IMR-90 (cell line): Measurements from ENCODE around the gene FLACC1. TPM values are rescaled to one million over a fixed set of nuclear protein-coding genes. Genes with fewer than 3 reads are reported as not detected.
A peak's percentile ranks its signal among the peaks of the same experiment; 100 is the strongest.

Experiments
- ATAC-seq: fragments of 200-7000 bp; cut with Tn5 transposase; 2 replicates; pipeline ENCODE4 v1.9.1; 2020; ENCODE audit warnings: low read depth, mild to moderate bottlenecking, moderate library complexity
- BruUV-seq: library from RNA; stranded (reverse); fragments of 400-500 nt; replicated peaks from 2 replicates; lab custom pipeline; 2021; lab: Mats Ljungman, UMichigan
- CTCF ChIA-PET: fragments of 300-600 bp; formaldehyde crosslinking; extraction: SDS; loops from one replicate; lab custom pipeline; 2021; ENCODE audit warnings: antibody characterized with exemption; lab: Yijun Ruan, JAX
- POLR2A ChIA-PET: fragments of 300-600 bp; sonication (Branson Sonifier 250); formaldehyde crosslinking; loops from one replicate; lab custom pipeline; 2022; ENCODE audit warnings: antibody characterized with exemption; ENCODE audit not compliant: unreplicated experiment; lab: Charles Lee
- DNase-seq: peaks from one replicate; pipeline ENCODE4 v3.0.0; 2013
- H2AFZ ChIP-seq: replicated peaks from 2 replicates; pipeline ENCODE3; 2013; ENCODE audit warnings: low read length, mild to moderate bottlenecking; ENCODE audit not compliant: poor library complexity
- H2AK5ac ChIP-seq: 2 replicates; pipeline ENCODE4 v1.6.1; 2013; ENCODE audit warnings: low read depth, low read length, inconsistent platforms
- H2AK9ac ChIP-seq: replicated peaks from 2 replicates; pipeline ENCODE3; 2013; ENCODE audit warnings: mild to moderate bottlenecking, low read depth, low read length, moderate library complexity; ENCODE audit not compliant: poor library complexity
- H2BK120ac ChIP-seq: 2 replicates; pipeline ENCODE4 v1.6.1; 2013; ENCODE audit warnings: low read depth, low read length, inconsistent platforms
- H2BK15ac ChIP-seq: 3 replicates; pipeline ENCODE4 v1.6.1; 2013; ENCODE audit warnings: low read depth, low read length, inconsistent platforms
- H2BK20ac ChIP-seq: 2 replicates; pipeline ENCODE4 v1.6.1; 2013; ENCODE audit warnings: low read depth, mild to moderate bottlenecking, inconsistent platforms, low read length, moderate library complexity
- H2BK5ac ChIP-seq: 2 replicates; pipeline ENCODE4 v1.6.1; 2013; ENCODE audit warnings: mild to moderate bottlenecking, low read depth, low read length, inconsistent platforms; ENCODE audit not compliant: poor library complexity, severe bottlenecking
- H3K14ac ChIP-seq: replicated peaks from 2 replicates; pipeline ENCODE4 v1.6.1; 2013; ENCODE audit warnings: low read depth, low read length, inconsistent platforms
- H3K18ac ChIP-seq: 2 replicates; pipeline ENCODE4 v1.6.1; 2013; ENCODE audit warnings: low read depth, low read length, control low read depth
- H3K23ac ChIP-seq: 2 replicates; pipeline ENCODE4 v1.6.1; 2013; ENCODE audit warnings: low read depth, low read length, inconsistent platforms
- H3K27ac ChIP-seq: 2 replicates; pipeline ENCODE4 v1.5.1; 2013; ENCODE audit warnings: mild to moderate bottlenecking, control low read depth, low read length; ENCODE audit not compliant: insufficient read depth
- H3K27me3 ChIP-seq: 2 replicates; pipeline ENCODE4 v1.6.1; 2013; ENCODE audit warnings: low read length; ENCODE audit not compliant: control insufficient read depth, insufficient read depth
- H3K36me3 ChIP-seq: 2 replicates; pipeline ENCODE4 v1.6.1; 2013; ENCODE audit warnings: low read length, mixed read lengths; ENCODE audit not compliant: control insufficient read depth, insufficient read depth
- H3K4ac ChIP-seq: 2 replicates; pipeline ENCODE4 v1.6.1; 2013; ENCODE audit warnings: low read depth, low read length, inconsistent platforms
- H3K4me1 ChIP-seq: 2 replicates; pipeline ENCODE4 v1.6.1; 2013; ENCODE audit warnings: low read length, mixed read lengths; ENCODE audit not compliant: control insufficient read depth, insufficient read depth
- H3K4me2 ChIP-seq: 2 replicates; pipeline ENCODE4 v1.6.1; 2013; ENCODE audit warnings: low read depth, mild to moderate bottlenecking, control low read depth, low read length, moderate library complexity
- H3K4me3 ChIP-seq: 2 replicates; pipeline ENCODE4 v1.5.1; 2013; ENCODE audit warnings: low read depth, mild to moderate bottlenecking, control low read depth, low read length, moderate library complexity; ENCODE audit not compliant: insufficient read depth
- H3K56ac ChIP-seq: 2 replicates; pipeline ENCODE4 v1.6.1; 2013; ENCODE audit warnings: low read length, inconsistent platforms; ENCODE audit not compliant: insufficient read depth; ENCODE audit errors: extremely low read depth
- H3K79me1 ChIP-seq, 2 experiments: 2 replicates each; pipeline ENCODE4 v1.6.1; 2013; ENCODE audit warnings: low read length in 2 of 2, inconsistent platforms in 1 of 2, low read depth in 1 of 2
- H3K9ac ChIP-seq: 2 replicates; pipeline ENCODE4 v1.6.1; 2013; ENCODE audit warnings: low read depth, low read length, control low read depth
- H3K9me1 ChIP-seq: 2 replicates; pipeline ENCODE4 v1.6.1; 2013; ENCODE audit warnings: low read length, inconsistent platforms; ENCODE audit not compliant: insufficient read depth
- H3K9me3 ChIP-seq: 2 replicates; pipeline ENCODE4 v1.6.1; 2013; ENCODE audit warnings: low read length; ENCODE audit not compliant: control insufficient read depth, insufficient read depth
- H4K20me1 ChIP-seq: 2 replicates; pipeline ENCODE4 v1.6.1; 2013; ENCODE audit warnings: low read length, inconsistent platforms; ENCODE audit not compliant: insufficient read depth
- H4K5ac ChIP-seq: 2 replicates; pipeline ENCODE4 v1.6.1; 2013; ENCODE audit warnings: mild to moderate bottlenecking, low read depth, low read length, control low read depth
- H4K8ac ChIP-seq, 2 experiments: 2 replicates each; pipeline ENCODE4 v1.6.1; 2013; ENCODE audit warnings: low read depth in 2 of 2, low read length in 2 of 2, control low read depth in 1 of 2, inconsistent platforms in 1 of 2
- H4K91ac ChIP-seq: 2 replicates; pipeline ENCODE4 v1.6.1; 2013; ENCODE audit warnings: low read depth, low read length, inconsistent platforms; ENCODE audit not compliant: insufficient read depth
- BHLHE40 ChIP-seq: fragments of 150-350 bp; IDR thresholded peaks from 2 replicates; pipeline ENCODE4 v1.6.1; 2016; ENCODE audit warnings: mild to moderate bottlenecking, low read depth, low read length
- CEBPB ChIP-seq: IDR thresholded peaks from 2 replicates; pipeline ENCODE4 v1.6.1; 2012; ENCODE audit warnings: low read depth, low read length, improper control_type of control experiment
- CHD1 ChIP-seq: IDR thresholded peaks from 2 replicates; pipeline ENCODE4 v1.6.1; 2012; ENCODE audit warnings: low read depth, low read length, improper control_type of control experiment
- FOS ChIP-seq: fragments of 150-350 bp; IDR thresholded peaks from 2 replicates; pipeline ENCODE4 v1.6.1; 2016; ENCODE audit warnings: low read depth, low read length
- MAFK ChIP-seq: IDR thresholded peaks from 2 replicates; pipeline ENCODE4 v1.6.1; 2012; ENCODE audit warnings: low read depth, low read length, improper control_type of control experiment
- MXI1 ChIP-seq: IDR thresholded peaks from 2 replicates; pipeline ENCODE4 v1.6.1; 2012; ENCODE audit warnings: low read depth, mild to moderate bottlenecking, low read length, moderate library complexity, borderline replicate concordance
- NFE2L2 ChIP-seq: fragments of 150-350 bp; IDR thresholded peaks from 2 replicates; pipeline ENCODE4 v1.6.1; 2016; ENCODE audit warnings: low read depth, mild to moderate bottlenecking, low read length
- POLR2A ChIP-seq: IDR thresholded peaks from 2 replicates; pipeline ENCODE4 v1.6.1; 2012; ENCODE audit warnings: mild to moderate bottlenecking, low read depth, low read length
- RAD21 ChIP-seq: IDR thresholded peaks from 2 replicates; pipeline ENCODE4 v1.6.1; 2012; ENCODE audit warnings: low read length, improper control_type of control experiment
- RCOR1 ChIP-seq: IDR thresholded peaks from 2 replicates; pipeline ENCODE4 v1.6.1; 2012; ENCODE audit warnings: mild to moderate bottlenecking, low read length, improper control_type of control experiment; ENCODE audit not compliant: insufficient replicate concordance
- RFX5 ChIP-seq: IDR thresholded peaks from 2 replicates; pipeline ENCODE4 v1.8.0; 2012; ENCODE audit warnings: low read depth, mild to moderate bottlenecking, low read length, moderate library complexity
- SMC3 ChIP-seq: fragments of 150-350 bp; IDR thresholded peaks from 2 replicates; pipeline ENCODE4 v1.6.1; 2016; ENCODE audit warnings: low read depth, mild to moderate bottlenecking, antibody characterized with exemption, low read length, moderate library complexity
- WGBS, 2 experiments: methylation state at CpG; one replicate each; pipeline versions ENCODE4 v1.1.5 to v1.1.7; 2013; ENCODE audit warnings: missing lambda C conversion rate in 2 of 2; ENCODE audit not compliant: insufficient read length in 1 of 2; ENCODE audit errors: extremely low coverage in 2 of 2; 5-methylcytosine and 5-hydroxymethylcytosine counted together
- dilution Hi-C: fragments of 300-500 bp; cut with HindIII; formaldehyde crosslinking; loops from one replicate; pipeline ENCODE4 v1.14.3; 2018; ENCODE audit warnings: low sequenced_read_pairs; ENCODE audit not compliant: unreplicated experiment
- in situ Hi-C: fragments of 300-500 bp; cut with MboI; formaldehyde crosslinking; loops from 3 replicates; pipeline ENCODE4 v1.14.3; 2019; ENCODE audit warnings: low sequenced_read_pairs, inconsistent platforms, mixed read lengths
- intact Hi-C: fragments of 100-400 bp; cut with micrococcal nuclease; formaldehyde crosslinking; loops from 2 replicates; pipeline ENCODE4 v1.10.0; 2022
- polyA plus RNA-seq, 3 experiments: library from polyadenylated mRNA; depleted of rRNA; stranded (reverse); fragments of >200 nt; gene quantifications; 2 replicates each; pipeline ENCODE4 v1.2.3, GENCODE V29; 2012; ENCODE audit warnings: low replicate concordance in 1 of 3
- total RNA-seq: library from RNA; depleted of rRNA; stranded (reverse); fragments of >200 nt; gene quantifications from 2 replicates; pipeline ENCODE4 v1.2.3, GENCODE V29; 2012
- TF ChIP-seq, protein P1 (sequence below): conservative IDR thresholded peaks from 2 replicates; pipeline ENCODE4 v1.5.1; 2012; ENCODE audit warnings: mild to moderate bottlenecking, low read depth, low read length, improper control_type of control experiment
- TF ChIP-seq, protein P2 (sequence below): fragments of 150-350 bp; IDR thresholded peaks from 2 replicates; pipeline ENCODE4 v1.6.1; 2017; ENCODE audit warnings: mild to moderate bottlenecking, antibody characterized with exemption, low read length, low read depth
- TF ChIP-seq, protein P3 (sequence below): fragments of 150-350 bp; IDR thresholded peaks from 2 replicates; pipeline ENCODE4 v1.6.1; 2016; ENCODE audit warnings: low read depth, mild to moderate bottlenecking, low read length, moderate library complexity, borderline replicate concordance

The FLACC1 gene
- total and polyA plus RNA-seq, 2 of the 4 experiments (the other 2 are of a cell fraction) = 0.32 to 0.54 TPM

DNA sequence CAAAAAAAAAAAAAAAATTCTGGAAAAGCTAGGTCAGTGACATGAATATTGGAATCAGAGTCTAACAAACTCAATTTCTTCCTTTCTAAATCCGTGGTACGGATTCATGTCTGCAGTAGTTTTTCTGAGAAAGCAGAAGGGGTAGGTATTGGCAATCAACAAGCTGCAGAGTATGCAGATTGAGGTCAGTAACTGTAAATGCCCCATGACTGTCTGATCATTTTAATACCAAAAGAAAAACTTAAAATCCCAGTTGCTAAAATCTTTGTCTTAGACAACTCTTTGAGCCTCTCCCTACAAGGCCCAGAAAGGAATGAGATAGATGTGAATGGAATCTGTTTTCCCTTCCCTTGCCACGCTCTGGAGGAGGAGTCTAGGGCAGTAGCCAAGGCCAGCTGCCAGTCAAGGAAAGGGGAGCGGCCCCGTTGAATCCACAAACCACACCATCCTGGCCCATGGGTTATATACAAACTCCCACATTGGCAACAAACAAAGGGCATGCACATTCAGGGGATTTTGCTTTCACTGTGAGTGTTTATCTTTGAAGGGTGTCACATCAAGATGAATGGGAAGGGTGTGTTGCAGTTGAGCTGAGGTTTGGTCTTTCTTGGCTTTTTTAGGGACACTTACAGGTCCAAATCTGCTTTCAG, 102.9 kb downstream of the FLACC1 start:
- H3K4ac ChIP-seq = peak overlapping the region; percentile 36
- peak; percentile 52 for DNase-seq
- no peak overlapping the region for H3K56ac ChIP-seq
- H4K91ac ChIP-seq = peak overlapping the region; percentile 31; the same call in 1 of the 2 replicates
- ChIA-PET POLR2A (no interaction called here), CTCF (interaction anchor here (0.6 to 1.5 kb wide), 4 partner anchors 22 to 187 kb away, joined by 3 to 4 read pairs (median 3); no protein-coding TSS in a partner anchor)
- no TSS peak for BruUV-seq
- intact Hi-C loops (no loop called here), dilution Hi-C loops (no loop called here), in situ Hi-C loops (no loop called here)
- H4K8ac ChIP-seq = peak overlapping the region in 1 of 2 experiments; percentile 17; a peak in 2 of 4 replicates
- peaks cover 6% of the 10 kb centered on the region for H3K9me1 ChIP-seq
- peaks cover 7% of the 10 kb centered on the region; the same call in 1 of the 2 replicates for H3K4me1 ChIP-seq
- peak overlapping the region; percentile 37; the same call in 1 of the 2 replicates for H2BK20ac ChIP-seq
- H2AK9ac ChIP-seq = peak overlapping the region; percentile 13
- ATAC-seq = peak; percentile 67
- H2BK120ac ChIP-seq = 0 out of 2 replicates have a peak overlapping the region, but pooled peaks have one; percentile 13
- H3K14ac ChIP-seq = no peak overlapping the region
- H2AK5ac ChIP-seq = peak overlapping the region; percentile 2; the same call in 1 of the 2 replicates
- no peak overlapping the region for H3K4me2 ChIP-seq
- no peaks in the 10 kb centered on the region for H3K27me3 ChIP-seq
- H3K27ac ChIP-seq = no peak overlapping the region
- H3K79me1 ChIP-seq = peaks cover 3 to 13% of the 10 kb centered on the region in 2 experiments; a peak in 3 of 4 replicates
- H4K20me1 ChIP-seq = no peaks in the 10 kb centered on the region
- peaks cover 4% of the 10 kb centered on the region for H3K9me3 ChIP-seq
- peak overlapping the region; percentile 34 for H4K5ac ChIP-seq
- H2AFZ ChIP-seq = peak overlapping the region; percentile 29
- H2BK15ac ChIP-seq = 0 out of 3 replicates have a peak overlapping the region, but pooled peaks have one; percentile 16
- H2BK5ac ChIP-seq = no peak overlapping the region
- peak overlapping the region; percentile 2; the same call in 1 of the 2 replicates for H3K18ac ChIP-seq
- WGBS, 2 experiments = no CpG with 5 or more reads among the region's 5 CpGs
- H3K4me3 ChIP-seq = no peak overlapping the region
- H3K23ac ChIP-seq = no peak overlapping the region
- H3K9ac ChIP-seq = no peak overlapping the region
- no peaks in the 10 kb centered on the region for H3K36me3 ChIP-seq
- no peak for TF ChIP-seq BHLHE40
- TF ChIP-seq CHD1 = no peak
- no peak for TF ChIP-seq RAD21
- TF ChIP-seq, protein P1, sequence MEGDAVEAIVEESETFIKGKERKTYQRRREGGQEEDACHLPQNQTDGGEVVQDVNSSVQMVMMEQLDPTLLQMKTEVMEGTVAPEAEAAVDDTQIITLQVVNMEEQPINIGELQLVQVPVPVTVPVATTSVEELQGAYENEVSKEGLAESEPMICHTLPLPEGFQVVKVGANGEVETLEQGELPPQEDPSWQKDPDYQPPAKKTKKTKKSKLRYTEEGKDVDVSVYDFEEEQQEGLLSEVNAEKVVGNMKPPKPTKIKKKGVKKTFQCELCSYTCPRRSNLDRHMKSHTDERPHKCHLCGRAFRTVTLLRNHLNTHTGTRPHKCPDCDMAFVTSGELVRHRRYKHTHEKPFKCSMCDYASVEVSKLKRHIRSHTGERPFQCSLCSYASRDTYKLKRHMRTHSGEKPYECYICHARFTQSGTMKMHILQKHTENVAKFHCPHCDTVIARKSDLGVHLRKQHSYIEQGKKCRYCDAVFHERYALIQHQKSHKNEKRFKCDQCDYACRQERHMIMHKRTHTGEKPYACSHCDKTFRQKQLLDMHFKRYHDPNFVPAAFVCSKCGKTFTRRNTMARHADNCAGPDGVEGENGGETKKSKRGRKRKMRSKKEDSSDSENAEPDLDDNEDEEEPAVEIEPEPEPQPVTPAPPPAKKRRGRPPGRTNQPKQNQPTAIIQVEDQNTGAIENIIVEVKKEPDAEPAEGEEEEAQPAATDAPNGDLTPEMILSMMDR = no peak
- TF ChIP-seq RFX5 = no peak
- no peak for TF ChIP-seq MXI1
- TF ChIP-seq FOS = no peak
- no peak for TF ChIP-seq MAFK
- TF ChIP-seq SMC3 = no peak
- no peak for TF ChIP-seq NFE2L2
- TF ChIP-seq, protein P2, sequence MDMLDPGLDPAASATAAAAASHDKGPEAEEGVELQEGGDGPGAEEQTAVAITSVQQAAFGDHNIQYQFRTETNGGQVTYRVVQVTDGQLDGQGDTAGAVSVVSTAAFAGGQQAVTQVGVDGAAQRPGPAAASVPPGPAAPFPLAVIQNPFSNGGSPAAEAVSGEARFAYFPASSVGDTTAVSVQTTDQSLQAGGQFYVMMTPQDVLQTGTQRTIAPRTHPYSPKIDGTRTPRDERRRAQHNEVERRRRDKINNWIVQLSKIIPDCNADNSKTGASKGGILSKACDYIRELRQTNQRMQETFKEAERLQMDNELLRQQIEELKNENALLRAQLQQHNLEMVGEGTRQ = no peak
- TF ChIP-seq POLR2A = no peak
- no peak for TF ChIP-seq CEBPB
- no peak for TF ChIP-seq RCOR1
- TF ChIP-seq, protein P3, sequence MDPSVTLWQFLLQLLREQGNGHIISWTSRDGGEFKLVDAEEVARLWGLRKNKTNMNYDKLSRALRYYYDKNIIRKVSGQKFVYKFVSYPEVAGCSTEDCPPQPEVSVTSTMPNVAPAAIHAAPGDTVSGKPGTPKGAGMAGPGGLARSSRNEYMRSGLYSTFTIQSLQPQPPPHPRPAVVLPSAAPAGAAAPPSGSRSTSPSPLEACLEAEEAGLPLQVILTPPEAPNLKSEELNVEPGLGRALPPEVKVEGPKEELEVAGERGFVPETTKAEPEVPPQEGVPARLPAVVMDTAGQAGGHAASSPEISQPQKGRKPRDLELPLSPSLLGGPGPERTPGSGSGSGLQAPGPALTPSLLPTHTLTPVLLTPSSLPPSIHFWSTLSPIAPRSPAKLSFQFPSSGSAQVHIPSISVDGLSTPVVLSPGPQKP = no peak
